Daoy (cell line): ENCODE data around the gene PPOX. TPM values are rescaled to one million over a fixed set of nuclear protein-coding genes. Genes with fewer than 3 reads are reported as not detected.

ENCODE experiments used
- DNase-seq: peaks from one replicate; pipeline ENCODE4 v3.0.0-alpha.2; 2015; ENCODE audit warnings: low read depth
- total RNA-seq: library from RNA; depleted of rRNA; stranded (reverse); fragments of >200 nt; shearing (Covaris generic); gene quantifications from 2 replicates; pipeline ENCODE4 v1.2.3, GENCODE V29; 2014

The PPOX gene
- total RNA-seq, 1 experiment from 2014 or later, result 10.9 TPM

DNA sequence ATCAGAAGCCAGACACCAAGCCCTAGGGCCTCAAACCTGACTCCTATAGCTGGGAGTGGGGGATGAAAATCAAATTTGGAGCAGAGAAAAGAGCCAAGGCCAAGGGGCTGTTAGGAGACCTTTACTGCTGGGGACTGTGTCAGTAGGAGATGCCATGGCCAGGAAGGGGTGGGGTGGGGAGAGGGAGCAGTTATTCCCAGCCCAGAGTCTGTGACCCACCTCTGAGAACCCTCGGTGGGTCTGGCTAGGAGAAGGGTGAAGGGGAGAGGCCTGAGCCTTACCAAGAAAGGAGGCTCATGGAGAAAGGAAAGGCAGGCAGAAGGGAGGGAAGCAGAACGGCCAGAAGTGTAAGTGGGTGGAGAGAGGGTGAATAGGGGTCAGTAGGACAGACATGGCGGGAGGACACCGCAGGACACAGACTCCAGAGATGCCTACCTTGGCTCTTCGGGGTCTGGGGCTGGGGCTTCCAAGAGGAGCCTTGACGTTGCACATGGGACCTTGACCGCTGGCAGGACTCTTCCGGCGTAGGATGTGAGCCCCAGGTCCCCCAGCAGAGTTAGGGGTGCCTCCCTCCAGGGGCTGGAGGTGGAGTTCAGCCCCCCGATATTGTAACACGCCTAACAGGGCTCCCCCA, 31.5 kb downstream of the PPOX start:
- DNase-seq, result no peak

DNA sequence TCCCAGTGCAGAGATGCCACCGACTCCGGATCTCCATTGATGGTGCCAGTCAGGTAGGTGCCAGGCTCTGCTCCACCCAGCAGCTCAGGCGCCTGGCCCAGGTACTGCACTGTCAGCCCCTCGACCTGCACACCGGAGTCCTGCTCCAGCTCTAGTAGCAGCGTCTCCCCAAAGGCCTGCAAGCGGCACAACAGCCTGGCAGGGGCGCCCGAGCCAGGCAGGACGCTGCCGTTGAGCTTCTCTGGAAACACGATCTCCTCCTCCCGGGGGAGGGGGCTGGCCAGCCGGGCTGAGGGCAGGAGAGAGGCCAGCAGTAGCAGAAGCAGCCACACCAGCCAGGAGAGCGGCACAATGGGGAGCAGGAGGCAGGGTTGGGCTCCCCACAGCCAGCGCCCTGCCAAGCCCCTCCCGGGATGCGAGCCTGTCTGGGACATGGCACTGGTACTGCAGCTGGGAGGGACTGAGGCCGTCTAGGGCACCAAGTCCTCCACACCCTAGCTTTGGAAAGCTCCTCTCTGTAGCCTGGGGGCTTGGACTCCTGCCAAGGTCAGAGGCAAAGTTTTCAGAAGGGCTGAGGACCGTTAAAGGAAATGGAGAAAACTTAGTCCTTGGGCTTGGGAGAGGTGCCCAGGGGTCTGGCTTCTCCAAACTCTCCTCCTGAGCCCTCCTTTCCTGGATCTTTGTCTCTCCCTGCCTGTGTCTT, 32.1 kb downstream of the PPOX start:
- peak; percentile 51 for DNase-seq

DNA sequence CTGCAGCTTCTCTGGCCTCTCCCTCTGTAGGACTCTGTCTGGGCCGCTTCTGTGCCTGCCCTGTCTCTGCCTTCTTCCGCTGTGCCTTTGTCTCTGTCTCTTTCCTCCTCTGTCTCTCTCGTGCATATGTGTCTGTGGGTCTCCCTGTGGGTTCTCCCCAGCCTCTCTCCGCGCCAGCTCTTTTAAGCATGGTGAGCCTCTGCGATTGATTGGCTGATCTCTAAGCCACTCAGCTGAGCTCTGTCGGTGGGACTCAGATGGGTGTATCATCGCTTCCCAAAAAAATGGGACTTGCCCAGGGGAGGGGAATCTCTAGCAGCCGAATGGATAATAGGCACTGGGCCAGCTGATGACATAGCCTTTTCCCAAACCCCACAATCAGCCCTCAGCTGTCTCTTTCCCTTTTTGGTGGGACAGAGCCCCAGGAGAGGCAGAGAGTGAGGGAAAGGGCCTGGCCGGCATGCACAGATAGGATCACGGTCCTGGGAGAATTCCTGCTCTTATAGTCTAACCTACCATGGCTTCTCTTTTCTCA, 32.7 kb downstream of the PPOX start, which contains the start of gene ADAMTS4:
Gene ADAMTS4 (minus strand): TSS at position 158 of the 535 bp plus-strand sequence. CDS start 427 bp downstream, outside the sequence.
- DNase-seq, result peak; percentile 74

DNA sequence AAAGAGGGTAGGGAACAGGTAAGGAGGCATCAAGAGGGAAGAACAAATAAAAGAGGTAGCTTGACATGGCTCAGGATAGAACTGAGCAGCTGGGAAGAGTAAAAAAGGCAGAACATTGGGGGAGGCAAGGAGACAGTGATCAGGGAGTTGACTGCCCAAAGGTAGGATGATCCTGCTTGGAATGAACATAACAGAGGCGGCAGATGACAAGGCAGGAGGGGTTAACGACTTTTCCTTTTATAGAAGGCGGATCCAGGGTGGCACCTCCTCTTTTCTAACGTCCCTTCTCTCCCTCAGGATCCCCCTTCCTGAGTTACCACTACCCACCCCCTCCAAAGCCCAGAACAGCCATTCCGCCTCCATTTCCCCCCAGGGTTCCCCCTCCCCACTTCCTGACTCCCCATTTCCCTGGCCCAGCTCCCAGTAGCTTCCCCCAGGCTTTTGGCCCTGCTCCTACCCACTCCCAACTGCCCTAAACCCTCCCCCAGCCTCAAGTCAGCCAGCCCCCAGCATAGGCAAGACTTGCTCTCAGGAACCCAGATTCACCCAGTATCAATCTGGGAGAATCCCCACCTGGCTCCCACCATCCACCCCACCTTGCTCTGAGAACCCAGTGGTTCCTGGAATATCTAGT, 33.4 kb downstream of the PPOX start:
- DNase-seq, result no peak

DNA sequence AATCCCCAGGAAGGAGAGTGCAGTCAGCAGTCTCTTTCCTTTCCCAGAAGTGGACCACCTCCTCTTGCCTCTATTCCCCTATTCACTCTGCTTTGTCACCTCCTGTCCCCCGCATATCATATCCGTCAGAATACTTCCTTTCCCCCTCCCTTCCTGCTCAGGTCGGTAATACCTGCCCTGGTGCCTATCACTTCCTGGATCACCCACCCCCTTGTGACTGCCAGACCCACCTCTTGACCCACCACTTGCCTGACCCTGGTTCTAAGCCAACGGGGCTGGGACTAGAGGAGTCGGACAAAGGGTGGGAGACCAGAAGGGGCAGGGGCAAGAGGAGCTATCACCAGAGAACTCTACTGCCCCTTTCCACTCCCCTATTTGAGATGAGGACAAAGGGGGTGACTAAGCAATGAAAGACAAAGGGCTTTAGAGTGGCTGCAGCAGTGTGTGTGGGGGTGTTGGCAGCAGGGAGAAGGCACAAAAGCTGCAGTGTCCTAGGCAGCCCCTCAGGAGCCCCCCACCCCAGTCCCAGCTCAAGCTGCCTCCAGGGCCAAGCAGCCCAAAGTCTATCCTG, 34.3 kb downstream of the PPOX start:
- no peak for DNase-seq

DNA sequence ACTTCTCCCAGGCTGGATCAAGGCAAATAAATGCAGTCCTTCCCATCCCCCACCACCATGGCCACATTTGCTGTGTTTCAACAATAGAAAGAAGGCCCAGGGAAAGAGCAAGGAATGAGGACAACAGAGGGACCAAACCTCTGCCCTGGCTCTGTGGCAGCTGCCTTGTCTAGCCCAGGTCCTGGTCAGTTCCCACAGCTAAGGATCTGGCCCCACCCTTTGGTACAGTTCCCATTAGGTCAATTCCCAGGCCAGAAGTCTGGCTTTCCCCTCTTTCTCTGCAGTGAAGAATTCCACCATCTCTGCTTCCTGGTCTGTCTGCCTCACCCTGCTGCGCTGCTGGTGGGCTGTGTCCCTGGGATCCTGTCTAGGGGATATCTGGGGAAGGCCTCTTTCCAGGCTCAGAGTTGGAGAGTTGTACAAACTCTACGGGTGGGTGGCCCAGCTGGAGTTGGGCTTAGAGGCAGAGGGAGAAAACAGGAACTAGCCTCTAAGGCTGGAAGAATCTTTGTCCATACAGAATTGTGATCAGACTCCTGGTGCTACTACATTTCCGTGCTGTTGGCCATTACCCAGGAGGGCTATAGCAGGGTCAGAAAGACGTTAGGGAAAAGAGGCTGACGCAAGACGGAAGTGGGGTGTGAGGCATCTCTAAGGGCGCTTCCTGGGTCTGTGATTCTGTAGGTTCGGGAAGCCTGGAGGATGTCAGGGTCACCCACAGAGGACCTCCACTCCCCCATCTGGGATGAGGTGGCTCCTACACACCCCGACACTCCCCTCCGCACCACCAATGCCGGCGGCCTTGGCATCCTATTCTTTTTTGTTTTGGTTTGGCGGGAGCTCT, 35.0 kb downstream of the PPOX start:
- peak; percentile 81 for DNase-seq

DNA sequence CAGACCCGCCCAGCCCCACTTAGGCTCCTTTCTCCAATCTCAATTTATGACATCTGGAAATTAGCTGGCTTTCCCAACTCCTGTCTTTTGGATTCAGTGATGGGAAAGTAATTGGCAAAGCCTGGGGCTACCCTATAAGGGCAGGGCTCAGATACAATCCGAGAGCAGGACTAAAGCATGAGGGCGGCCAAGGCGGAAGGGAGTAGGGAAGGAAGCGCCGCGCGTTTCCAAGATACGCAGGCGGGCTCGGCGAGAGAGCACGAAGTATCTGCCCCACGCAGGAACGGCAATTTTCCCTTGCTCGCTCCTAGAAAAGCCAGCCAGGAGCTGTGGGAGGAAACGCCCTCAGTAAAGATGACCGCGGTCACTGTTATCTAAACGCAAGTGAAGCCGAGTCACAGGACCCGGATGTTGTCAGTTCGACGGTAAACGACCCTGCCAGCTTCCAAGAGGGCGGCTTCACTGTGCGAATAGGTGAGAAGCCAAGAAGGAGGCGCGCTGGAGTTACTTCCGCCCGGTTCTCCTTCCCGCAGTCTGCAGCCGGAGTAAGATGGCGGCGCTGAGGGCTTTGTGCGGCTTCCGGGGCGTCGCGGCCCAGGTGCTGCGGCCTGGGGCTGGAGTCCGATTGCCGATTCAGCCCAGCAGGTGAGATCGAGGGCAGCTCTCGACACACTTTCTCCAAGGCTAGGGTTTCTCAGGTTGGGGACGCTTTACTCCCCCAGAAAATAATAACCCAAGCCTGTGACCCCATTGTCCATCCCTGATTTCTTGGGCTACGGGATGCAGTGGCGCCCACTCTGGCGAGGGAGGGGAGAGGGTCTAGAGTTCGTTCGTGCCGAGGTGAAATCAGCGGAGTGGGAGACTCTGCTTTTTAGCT, 35.8 kb downstream of the PPOX start, which contains the start of gene NDUFS2:
Gene NDUFS2 (plus strand): TSS at position 532 of the 877 bp plus-strand sequence. CDS start 19 bp downstream, at position 551.
- DNase-seq, result peak; percentile 99

DNA sequence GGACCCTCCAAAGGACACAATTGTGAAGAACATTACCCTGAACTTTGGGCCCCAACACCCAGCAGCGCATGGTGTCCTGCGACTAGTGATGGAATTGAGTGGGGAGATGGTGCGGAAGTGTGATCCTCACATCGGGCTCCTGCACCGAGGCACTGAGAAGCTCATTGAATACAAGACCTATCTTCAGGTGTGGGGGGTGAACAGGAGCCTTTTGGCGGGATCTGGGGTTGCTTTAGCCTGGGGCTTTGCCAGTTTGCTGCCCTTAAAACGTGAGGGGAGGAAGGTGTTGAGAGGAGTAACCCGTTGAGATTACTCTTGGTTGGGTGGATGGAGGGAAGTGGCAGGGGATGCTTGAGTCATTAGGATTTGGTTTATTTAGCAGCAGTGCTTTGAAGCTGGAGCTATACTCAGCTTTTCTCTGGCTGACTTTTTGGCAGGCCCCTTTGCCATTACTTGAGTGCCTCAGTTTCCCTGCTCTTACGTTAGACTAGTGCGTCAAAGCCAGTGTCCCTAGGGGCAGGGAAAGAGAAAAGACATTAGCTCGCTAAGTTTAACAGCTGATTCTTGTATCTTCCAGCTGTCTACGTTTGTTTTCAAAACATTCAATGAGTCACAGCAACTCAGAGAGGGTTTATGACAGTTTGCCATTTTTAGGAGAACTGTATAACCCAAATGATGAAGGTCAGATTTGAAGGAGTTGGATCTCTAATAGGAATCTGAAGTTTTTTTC, 40.4 kb downstream of the PPOX start:
- no peak for DNase-seq

DNA sequence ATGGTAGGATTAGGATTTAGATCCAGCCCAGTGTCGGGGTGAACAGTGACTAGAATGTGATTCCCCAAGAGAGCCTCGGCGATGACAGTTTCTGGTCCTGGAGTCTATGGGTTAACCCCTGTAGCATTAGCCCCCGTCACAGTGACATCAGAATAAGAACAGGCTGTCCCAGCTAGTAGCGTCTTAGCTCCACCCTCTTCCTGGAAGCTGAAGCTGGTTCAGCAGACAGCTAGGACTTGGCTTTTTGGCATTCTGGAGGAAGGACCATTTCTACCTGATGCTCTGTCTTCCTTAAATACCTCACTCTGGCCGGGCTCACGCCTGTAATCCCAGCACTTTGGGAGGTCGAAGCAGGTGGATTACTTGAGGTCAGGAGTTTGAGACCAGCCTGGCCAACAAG, 40.9 kb downstream of the PPOX start:
- no peak for DNase-seq

DNA sequence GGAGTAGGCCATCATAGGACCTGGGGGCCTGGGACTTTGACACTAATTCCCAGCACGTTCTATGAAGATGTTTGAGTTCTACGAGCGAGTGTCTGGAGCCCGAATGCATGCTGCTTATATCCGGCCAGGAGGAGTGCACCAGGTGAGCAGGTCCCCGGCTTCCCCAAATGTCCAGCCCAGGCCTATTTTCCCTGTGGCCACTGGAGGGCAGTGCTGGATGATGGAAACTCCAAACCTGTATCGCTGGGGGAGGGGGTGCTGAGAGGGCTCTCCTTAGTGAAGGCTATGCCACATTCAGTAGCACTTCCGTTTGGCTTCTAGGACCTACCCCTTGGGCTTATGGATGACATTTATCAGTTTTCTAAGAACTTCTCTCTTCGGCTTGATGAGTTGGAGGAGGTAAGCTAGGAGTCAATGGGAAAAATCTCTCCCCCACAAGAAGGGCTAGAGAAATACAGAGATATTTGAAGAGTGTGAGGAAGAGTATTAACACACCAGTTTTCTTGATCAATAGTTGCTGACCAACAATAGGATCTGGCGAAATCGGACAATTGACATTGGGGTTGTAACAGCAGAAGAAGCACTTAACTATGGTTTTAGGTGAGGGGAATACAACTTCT, 43.7 kb downstream of the PPOX start:
- peak; percentile 67 for DNase-seq

DNA sequence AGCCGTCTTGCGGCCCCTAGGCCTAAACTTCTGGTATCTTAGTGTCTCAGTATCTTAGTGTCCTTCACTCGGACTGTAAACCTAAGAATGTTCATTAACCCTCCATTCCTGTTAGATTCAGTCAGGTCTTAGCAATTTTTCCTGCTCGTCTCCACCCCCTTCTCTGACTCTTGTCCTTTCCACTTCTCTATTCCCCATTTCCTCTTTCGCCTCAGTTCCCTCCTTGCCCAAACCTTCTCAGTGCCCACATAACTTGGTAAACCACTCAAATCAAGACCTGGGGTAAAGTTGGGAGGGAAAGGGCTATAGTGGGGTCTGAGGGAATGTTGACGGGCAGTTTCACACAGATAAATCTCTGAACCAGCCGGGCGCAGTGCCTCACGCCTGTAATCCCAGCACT, 48.1 kb downstream of the PPOX start:
- DNase-seq, result no peak

DNA sequence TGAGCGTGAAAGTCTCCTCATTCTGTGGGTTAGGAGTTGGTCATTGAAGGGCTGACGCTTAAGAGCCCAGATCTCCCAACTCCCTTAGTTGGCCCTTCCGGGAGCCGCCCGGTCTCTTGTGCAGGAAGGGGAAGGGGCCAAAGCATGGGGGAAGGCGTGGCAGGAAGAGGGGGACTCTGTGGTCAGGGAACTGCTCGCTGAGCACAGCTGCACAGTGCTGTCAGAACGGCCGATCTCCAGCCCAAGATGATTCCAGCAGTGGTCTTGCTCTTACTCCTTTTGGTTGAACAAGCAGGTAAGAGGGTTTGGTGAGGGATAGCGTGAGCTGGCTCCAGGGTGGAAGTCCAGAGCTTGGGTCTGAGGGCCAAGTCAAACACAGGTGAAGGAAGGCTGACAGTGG, 48.9 kb downstream of the PPOX start, which contains the start of gene FCER1G:
Gene FCER1G (plus strand): TSS at position 220 of the 400 bp plus-strand sequence. CDS start 27 bp downstream, at position 247.
- no peak for DNase-seq

DNA sequence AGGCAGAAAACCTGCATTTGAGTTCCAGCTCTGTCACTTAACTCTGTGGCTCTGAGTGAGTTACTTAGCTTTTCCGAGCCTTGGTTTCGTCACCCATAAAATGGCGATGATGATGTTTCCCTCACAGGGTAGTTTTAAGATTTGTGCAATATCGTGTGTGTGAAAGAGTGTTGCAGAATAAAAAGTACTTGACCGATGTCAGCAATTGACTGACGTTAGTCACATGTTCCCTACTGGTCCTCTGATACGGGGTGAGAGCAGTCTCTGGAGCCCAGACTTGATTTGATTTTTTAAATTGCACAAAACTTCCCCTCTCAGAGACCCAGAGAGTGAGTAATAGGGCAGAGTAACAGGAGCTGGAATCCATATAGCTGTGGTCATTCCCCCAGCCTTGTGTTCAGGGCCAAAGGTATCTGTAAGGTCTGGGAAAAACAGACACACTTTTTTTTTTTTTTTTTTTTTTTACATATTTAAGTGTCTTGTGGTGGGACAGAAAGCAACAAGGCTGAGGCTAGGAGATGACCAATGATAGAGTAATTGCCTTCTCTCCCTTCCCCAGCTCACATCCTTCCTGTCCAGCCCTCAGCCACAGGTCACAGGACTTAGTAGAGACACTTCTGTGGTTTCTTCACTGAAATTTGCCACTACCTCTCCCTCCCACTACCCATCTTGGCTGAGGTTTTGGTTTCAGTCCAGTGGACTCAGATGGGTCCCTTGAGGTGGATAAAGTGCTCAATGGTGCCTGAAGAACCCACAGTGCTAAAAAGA, 50.9 kb downstream of the PPOX start:
- DNase-seq, result peak; percentile 50

DNA sequence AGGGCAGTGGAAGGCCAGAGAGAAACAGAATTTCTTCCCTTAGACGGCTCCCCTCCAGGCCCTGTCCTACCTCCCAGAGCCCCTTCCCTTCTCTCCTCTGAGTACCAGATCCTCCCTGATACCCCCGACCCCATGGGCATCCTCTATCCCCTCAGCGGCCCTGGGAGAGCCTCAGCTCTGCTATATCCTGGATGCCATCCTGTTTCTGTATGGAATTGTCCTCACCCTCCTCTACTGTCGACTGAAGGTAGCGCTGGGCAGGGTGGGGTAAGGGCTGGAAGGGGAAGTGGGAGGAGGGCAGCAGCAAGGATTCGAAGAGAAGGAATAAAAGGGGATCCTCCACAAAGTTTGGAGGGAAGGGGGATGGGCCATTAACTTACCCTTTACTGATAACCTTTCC, 51.6 kb downstream of the PPOX start:
- no peak for DNase-seq

DNA sequence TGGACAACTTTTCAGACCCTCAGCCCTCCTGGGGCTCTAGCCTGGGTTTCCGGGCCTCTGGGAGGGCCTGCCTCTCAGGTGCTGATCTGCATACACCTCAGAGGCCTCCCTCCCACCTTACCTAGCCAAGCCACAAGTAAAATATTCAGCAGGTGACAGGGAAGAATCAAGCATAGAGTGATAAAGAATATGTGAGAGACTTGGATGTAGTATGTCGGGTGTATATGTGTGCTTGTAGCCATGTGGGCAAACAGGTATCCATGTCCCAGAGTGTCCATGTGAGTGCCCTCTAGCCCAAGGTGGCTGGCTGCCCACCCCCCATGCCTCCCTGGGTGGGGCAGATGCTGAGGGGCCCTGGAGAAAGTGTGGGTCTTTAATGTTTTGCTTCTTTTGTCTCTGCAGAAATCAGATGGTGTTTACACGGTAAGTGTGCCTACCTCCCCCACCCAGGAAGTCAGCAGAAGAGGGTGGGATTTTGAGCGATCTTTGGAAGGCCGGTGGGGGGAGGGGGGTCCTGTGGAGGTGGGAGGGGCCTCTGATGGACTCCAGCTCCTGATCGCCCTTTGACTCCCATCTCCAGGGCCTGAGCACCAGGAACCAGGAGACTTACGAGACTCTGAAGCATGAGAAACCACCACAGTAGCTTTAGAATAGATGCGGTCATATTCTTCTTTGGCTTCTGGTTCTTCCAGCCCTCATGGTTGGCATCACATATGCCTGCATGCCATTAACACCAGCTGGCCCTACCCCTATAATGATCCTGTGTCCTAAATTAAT, 52.3 kb downstream of the PPOX start:
- no peak for DNase-seq

DNA sequence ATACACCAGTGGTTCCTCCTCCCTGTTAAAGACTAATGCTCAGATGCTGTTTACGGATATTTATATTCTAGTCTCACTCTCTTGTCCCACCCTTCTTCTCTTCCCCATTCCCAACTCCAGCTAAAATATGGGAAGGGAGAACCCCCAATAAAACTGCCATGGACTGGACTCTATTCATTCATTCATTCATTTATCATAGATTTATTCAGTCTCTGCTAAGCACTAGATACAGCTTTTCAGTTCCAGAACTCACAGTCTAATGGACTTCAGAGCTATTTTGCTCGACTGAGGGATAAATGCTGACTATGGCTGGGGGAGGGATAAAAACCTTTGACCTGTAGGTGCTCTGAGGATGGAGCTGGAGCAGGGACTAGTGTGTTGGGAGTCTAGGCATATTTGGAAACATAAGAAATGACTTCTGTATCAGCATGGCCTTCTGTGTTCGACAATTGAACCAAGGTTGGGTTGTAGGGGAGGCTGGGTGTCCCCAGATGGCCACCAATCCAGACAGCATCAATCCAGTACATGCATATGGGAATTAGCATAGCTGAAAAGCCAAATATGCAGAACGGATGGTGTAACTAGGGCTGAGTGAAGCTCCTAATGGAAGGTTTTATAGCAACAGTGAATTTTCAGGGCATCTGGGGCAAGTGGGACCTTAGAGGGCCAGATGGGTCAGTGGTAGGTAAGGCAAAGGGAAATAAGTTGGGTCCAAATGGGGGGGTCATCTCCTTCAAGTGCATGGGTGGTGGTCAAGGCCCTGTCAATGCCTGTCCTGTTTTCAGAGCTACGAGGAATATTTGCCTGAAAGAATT, 53.1 kb downstream of the PPOX start:
- no peak for DNase-seq

DNA sequence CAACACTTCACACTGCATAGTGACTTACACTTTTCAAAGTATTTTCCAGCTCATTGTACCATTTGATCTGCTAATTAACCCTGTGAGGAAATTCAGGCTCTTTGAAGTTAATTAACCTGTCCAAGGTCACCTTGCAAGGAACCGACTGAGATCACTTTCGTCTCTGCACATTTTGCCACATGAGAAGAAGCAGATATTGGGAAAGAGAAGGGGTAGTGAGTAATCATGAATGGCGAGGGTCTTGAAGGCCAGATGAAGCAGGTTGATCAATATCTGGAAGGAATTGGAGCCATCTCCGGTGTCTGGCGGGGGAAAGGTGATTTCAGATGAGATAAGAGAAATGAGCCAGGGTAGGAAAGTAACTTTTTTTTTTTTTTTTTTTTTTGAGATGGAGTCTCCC, 53.8 kb downstream of the PPOX start:
- DNase-seq, result no peak
